Epithelial cell of esophagus (primary cell): ENCODE results near the gene CDC6.

Experiments used
- DNase-seq: peaks from one replicate; pipeline ENCODE4 v3.0.0; 2010; ENCODE audit warnings: low read depth
- H3K4me3 ChIP-seq: 2 replicates; pipeline ENCODE4 v1.5.1; 2011; ENCODE audit warnings: mild to moderate bottlenecking, low read length, control low read depth
- CTCF ChIP-seq: IDR thresholded peaks from 2 replicates; pipeline ENCODE4 v1.5.1; 2011; ENCODE audit warnings: low read depth, mild to moderate bottlenecking, low read length, control low read depth, inconsistent platforms; ENCODE audit not compliant: insufficient read depth; ENCODE audit errors: missing control alignments

CDC6 gene

DNA sequence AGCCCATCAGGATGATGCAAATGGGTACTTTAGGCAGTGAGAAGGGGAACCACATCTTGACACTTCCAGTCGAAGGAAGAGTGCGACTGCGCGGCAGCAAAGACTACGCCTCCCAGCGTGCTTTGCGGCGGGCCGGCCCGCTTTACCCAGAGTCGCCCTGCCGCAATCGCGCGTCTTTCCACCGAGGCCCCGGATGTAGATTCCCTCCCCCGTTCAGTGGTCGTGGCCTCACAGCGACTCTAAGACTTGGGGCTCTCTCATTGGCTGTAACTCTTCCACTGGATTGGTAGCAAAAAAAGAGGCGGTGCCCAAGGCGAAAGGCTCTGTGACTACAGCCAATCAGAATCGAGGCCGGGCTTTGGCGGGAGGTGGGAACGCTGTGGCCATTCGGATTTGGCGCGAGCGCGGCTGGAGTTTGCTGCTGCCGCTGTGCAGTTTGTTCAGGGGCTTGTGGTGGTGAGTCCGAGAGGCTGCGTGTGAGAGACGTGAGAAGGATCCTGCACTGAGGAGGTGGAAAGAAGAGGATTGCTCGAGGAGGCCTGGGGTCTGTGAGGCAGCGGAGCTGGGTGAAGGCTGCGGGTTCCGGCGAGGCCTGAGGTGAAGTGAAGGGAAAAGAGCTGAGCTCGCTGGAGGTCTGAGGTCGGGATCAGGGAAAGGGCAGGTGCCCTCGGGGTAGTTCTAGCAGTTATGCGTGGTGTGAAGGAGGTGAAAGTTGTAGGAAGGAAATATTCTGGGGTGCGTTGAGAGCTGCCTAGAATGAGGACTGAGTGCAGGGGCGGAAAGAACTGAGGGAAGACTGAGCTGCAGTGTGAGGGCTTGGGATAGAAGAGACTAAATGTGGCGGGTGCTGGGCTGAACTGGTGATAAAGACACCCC lies at the start of gene CDC6:
CDC6 (plus strand) TSS at position 386 of the 876 bp plus-strand sequence. CDS start 1,542 bp downstream, outside the sequence.
- DNase-seq = peak; percentile 99
- no peak for TF ChIP-seq CTCF
- H3K4me3 ChIP-seq = peak within 1 kb of the TSS; percentile 87

DNA sequence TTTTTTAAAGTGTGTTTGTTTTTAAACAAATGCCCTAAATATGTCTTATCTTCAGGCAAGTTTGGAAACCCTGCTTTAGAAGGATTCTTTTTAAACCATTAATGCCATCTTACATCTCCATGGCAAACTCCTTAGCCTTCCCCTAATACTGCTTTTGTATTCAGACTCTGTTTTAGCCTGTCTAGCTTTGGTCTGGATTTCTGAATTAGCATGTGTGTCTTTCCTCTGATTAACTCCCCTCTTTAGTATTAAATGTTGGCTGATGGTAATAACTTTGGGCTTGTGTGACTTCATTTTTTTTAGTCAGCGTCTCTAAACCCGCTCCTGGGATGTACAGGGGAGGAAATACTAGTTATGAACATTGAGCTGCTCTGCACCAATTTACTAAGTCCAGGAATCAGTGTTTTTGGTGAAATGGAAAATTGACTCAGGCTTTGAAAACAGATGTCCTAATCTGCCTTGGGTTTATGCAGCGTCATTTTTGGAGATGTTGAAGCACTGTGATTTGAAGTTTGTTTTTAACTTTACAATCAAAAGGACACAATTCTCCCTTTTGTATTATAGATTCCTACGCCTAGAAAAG lies 46.3 kb upstream of the CDC6 start:
- H3K4me3 ChIP-seq = no peak overlapping the region
- no peak for TF ChIP-seq CTCF
- no peak for DNase-seq

DNA sequence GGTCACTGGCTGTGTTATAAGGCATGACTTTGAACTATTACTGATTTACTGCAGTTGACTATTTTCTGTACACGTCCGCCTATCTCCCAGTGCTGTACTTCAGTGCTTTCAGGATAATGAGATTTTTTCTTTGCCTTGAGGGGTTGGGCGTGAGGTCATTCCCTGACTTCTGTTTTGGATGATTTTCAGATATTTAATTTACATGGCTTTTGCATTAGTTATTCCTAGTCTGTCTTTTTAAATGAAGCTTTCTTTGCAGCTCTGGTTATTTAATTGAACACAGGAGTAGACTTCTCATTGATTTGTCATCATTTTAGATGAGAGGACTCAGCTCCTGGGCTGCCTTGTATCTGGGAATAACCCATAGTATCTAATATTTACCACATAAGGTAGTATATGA lies 44.9 kb upstream of the CDC6 start:
- TF ChIP-seq CTCF = no peak
- H3K4me3 ChIP-seq = no peak overlapping the region
- DNase-seq = no peak

- H3K4me3 ChIP-seq = no peak overlapping the region
- DNase-seq = no peak
- no peak for TF ChIP-seq CTCF
Observed at GRCh38 chr17:40243761-40244160, 43.9 kb upstream of the CDC6 start.

- no peak overlapping the region for H3K4me3 ChIP-seq
- TF ChIP-seq CTCF = no peak
- DNase-seq = no peak
Observed at GRCh38 chr17:40244255-40244654, 43.4 kb upstream of the CDC6 start.

DNA sequence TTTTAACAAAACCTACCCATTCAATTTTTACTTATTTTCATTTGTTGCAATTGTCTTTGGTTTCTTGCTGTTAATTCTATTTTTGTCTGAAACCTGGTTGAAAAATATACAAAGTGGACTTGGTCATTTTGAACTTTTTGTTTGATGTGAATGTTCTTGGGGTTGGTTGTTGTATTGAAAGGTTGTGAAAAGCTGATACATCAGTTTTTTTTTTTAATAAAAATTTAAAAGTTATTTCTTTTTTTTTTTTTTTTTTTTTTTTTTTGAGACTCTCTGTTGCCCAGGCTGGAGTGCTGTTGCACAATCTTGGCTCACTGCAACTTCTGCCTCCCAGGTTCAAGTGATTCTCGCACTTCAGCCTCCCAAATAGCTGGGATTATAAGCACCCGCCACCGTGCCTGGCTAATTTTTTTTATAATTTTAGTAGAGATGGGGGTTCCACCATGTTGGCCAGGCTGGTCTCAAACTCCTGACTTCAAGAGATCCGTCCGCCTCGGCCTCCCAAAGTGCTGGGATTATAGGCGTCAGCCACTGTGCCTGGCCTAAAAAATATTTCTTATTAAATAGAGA lies 39.7 kb upstream of the CDC6 start:
- DNase-seq = no peak
- no peak for TF ChIP-seq CTCF
- H3K4me3 ChIP-seq = no peak overlapping the region
